ENCODE measurements around the gene CELA3A. TPM values are rescaled to one million over a fixed set of nuclear protein-coding genes. Genes with fewer than 3 reads are reported as not detected.
A peak's percentile ranks its signal among the peaks of the same experiment; 100 is the strongest.

Gene CELA3A
- total and polyA plus RNA-seq, 10 of the 15 experiments (the other 5 are each of a cell fraction or from before 2014, with no cell fraction given) = 7.6 TPM; not detected in 9

- TF ChIP-seq, protein P1, sequence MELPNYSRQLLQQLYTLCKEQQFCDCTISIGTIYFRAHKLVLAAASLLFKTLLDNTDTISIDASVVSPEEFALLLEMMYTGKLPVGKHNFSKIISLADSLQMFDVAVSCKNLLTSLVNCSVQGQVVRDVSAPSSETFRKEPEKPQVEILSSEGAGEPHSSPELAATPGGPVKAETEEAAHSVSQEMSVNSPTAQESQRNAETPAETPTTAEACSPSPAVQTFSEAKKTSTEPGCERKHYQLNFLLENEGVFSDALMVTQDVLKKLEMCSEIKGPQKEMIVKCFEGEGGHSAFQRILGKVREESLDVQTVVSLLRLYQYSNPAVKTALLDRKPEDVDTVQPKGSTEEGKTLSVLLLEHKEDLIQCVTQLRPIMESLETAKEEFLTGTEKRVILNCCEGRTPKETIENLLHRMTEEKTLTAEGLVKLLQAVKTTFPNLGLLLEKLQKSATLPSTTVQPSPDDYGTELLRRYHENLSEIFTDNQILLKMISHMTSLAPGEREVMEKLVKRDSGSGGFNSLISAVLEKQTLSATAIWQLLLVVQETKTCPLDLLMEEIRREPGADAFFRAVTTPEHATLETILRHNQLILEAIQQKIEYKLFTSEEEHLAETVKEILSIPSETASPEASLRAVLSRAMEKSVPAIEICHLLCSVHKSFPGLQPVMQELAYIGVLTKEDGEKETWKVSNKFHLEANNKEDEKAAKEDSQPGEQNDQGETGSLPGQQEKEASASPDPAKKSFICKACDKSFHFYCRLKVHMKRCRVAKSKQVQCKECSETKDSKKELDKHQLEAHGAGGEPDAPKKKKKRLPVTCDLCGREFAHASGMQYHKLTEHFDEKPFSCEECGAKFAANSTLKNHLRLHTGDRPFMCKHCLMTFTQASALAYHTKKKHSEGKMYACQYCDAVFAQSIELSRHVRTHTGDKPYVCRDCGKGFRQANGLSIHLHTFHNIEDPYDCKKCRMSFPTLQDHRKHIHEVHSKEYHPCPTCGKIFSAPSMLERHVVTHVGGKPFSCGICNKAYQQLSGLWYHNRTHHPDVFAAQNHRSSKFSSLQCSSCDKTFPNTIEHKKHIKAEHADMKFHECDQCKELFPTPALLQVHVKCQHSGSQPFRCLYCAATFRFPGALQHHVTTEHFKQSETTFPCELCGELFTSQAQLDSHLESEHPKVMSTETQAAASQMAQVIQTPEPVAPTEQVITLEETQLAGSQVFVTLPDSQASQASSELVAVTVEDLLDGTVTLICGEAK (IDR thresholded peaks at IDR 0.05; ENCODE audit: borderline replicate concordance) = no peak
These were observed 19.6 kb downstream of the CELA3A start (continued) for GRCh38 chr1:22021061-22021460.

DNA sequence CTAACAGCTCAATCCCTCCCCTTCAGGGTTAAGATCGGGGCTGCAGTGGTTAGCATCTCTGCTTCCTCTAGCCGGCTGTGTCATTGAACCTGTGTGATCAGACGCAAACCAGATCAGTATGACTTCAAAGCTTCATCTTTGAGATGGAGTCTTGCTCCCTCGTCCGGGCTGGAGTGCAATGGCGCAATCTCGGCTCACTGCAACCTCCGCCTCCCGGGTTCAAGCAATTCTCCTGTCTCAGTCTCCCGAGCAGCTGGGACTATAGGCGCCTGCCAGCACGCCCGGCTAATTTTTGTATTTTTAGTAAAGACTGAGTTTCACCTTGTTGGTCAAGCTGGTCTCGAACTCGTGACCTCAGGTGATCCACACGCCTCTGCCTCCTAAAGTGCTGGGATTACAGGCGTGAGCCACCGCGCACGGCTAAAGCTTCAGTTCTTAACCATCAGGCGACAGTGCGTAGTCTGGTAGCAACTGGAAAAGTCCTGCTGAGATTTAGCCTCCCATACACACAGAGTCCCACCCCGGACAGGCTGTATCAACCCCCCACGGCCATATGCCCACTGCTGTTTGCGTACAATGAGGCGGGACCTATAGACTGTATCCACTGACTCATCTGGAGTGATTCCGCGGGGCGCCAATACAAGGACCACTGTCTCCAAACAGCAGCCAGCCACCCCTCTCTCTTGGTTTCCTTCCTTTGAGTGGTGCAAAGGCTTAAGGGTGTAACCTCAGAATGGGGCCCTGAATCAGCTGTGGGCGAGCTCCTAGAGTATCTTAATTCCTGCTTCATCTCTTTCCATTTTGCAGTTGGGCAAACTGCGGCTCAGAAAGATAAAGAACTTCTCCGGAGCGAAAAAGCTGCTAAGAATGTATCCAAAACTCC, 23.3 kb downstream of the CELA3A start:
- DNase-seq (ENCODE audit: low read depth, low spot score) (no peak), ATAC-seq (peak; percentile 62), FAIRE-seq (peak; percentile 57)
- Histone ChIP-seq H3K9ac (ENCODE audit: control insufficient read depth, insufficient read depth, low read length) (peak overlapping the region; percentile 98), H3K4me3 (peak overlapping the region; percentile 88), H3K9me3 (replicated peaks; ENCODE audit: control insufficient read depth, insufficient read depth, low read length) (no peaks in the 10 kb centered on the region), H4K20me1 (ENCODE audit: control insufficient read depth, insufficient read depth) (no peaks in the 10 kb centered on the region), H3K79me2 (ENCODE audit: control insufficient read depth, insufficient read depth, low read length) (peaks cover 15% of the 10 kb centered on the region), H3K36me3 (ENCODE audit: control insufficient read depth in 2 of 2, insufficient read depth in 2 of 2, low read length in 1 of 2) (no peaks in the 10 kb centered on the region), H3K27ac (ENCODE audit: control insufficient read depth, insufficient read depth) (peak overlapping the region; percentile 97), H3K4me2 (ENCODE audit: control insufficient read depth, insufficient read depth) (peak overlapping the region; percentile 88), H3K4me1 (ENCODE audit: control insufficient read depth, insufficient read depth, low read length) (peaks cover 7% of the 10 kb centered on the region), H3K27me3 (replicated peaks in 1 of 2; ENCODE audit: control insufficient read depth in 2 of 2, insufficient read depth in 2 of 2, low read length in 1 of 2) (no peaks in the 10 kb centered on the region), H2AFZ (ENCODE audit: control insufficient read depth, low read depth, low read length) (peak overlapping the region; percentile 75)
- ChIA-PET SMC1A (ENCODE audit: uncharacterized antibody, unreplicated experiment) (interaction anchor here (0.5 to 7.6 kb wide), 31 partner anchors 9 to 392 kb away, joined by 3 to 100 read pairs (median 3); partner anchors contain the start of genes CDC42 and USP48), POLR2A (interaction anchor here (0.6 to 12.0 kb wide), 14 partner anchors 8 to 1552 kb away, joined by 3 to 325 read pairs (median 3); partner anchors contain the start of genes CDC42 and USP48), CTCF (interaction anchor here (0.7 to 5.8 kb wide), 23 partner anchors 14 to 656 kb away, joined by 3 to 107 read pairs (median 3); partner anchors contain the start of genes CDC42 and USP48), RAD21 (ENCODE audit: unreplicated experiment) (interaction anchor here (0.7 to 2.7 kb wide), 19 partner anchors 11 to 392 kb away, joined by 3 to 54 read pairs (median 4); partner anchors contain the start of genes CDC42 and USP48)
- intact Hi-C loops (cut with micrococcal nuclease; ENCODE audit: unreplicated experiment) (loop anchor here (1.0 to 5.0 kb wide), 5 partner anchors 9 to 262 kb away; no protein-coding TSS in a partner anchor), in situ Hi-C loops (cut with MboI) (no loop called here)
- TSS peak; percentile 94 for BruUV-seq (replicated peaks)
- whole genome bisulfite sequencing (ENCODE audit: insufficient coverage, insufficient replicate concordance, low lambda C conversion rate, missing lambda C conversion rate) = under 1% methylated on average over 33 of the region's 33 CpGs
- TF ChIP-seq POLR2A (IDR thresholded peaks at IDR 0.05; ENCODE audit: low read depth, low read length) (no peak), RFX5 (IDR thresholded peaks at IDR 0.05; ENCODE audit: low read depth, low read length) (no peak), ESRRA (IDR thresholded peaks at IDR 0.05; ENCODE audit: low read length) (no peak), ASH2L (IDR thresholded peaks at IDR 0.05; ENCODE audit: borderline replicate concordance, low read depth) (no peak), CHD4 (IDR thresholded peaks at IDR 0.05) (no peak), HDAC6 (IDR thresholded peaks at IDR 0.05; ENCODE audit: unreplicated experiment) (no peak), POU2F2 (IDR thresholded peaks at IDR 0.05; ENCODE audit: borderline replicate concordance, low read depth, low read length) (peak; percentile 9; the same call in 1 of the 3 replicates), WRNIP1 (IDR thresholded peaks at IDR 0.05; ENCODE audit: borderline replicate concordance, low read depth, low read length) (no peak), RELB (IDR thresholded peaks at IDR 0.05; ENCODE audit: low read depth) (peak; percentile 85)
- TF ChIP-seq, protein P2, sequence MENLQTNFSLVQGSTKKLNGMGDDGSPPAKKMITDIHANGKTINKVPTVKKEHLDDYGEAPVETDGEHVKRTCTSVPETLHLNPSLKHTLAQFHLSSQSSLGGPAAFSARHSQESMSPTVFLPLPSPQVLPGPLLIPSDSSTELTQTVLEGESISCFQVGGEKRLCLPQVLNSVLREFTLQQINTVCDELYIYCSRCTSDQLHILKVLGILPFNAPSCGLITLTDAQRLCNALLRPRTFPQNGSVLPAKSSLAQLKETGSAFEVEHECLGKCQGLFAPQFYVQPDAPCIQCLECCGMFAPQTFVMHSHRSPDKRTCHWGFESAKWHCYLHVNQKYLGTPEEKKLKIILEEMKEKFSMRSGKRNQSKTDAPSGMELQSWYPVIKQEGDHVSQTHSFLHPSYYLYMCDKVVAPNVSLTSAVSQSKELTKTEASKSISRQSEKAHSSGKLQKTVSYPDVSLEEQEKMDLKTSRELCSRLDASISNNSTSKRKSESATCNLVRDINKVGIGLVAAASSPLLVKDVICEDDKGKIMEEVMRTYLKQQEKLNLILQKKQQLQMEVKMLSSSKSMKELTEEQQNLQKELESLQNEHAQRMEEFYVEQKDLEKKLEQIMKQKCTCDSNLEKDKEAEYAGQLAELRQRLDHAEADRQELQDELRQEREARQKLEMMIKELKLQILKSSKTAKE (IDR thresholded peaks at IDR 0.05; ENCODE audit: low read depth, poor library complexity, severe bottlenecking) = peak; percentile 26

Measured in GM12878 (cell line).